ENCODE results near the gene SLC25A12. TPM values are rescaled to one million over a fixed set of nuclear protein-coding genes. Genes with fewer than 3 reads are reported as not detected.

Gene SLC25A12
- total and polyA plus RNA-seq, 9 of the 15 experiments (the other 6 are each of a cell fraction or from before 2014, with no cell fraction given), result 13.5 to 36.5 (median 21.7) TPM

DNA sequence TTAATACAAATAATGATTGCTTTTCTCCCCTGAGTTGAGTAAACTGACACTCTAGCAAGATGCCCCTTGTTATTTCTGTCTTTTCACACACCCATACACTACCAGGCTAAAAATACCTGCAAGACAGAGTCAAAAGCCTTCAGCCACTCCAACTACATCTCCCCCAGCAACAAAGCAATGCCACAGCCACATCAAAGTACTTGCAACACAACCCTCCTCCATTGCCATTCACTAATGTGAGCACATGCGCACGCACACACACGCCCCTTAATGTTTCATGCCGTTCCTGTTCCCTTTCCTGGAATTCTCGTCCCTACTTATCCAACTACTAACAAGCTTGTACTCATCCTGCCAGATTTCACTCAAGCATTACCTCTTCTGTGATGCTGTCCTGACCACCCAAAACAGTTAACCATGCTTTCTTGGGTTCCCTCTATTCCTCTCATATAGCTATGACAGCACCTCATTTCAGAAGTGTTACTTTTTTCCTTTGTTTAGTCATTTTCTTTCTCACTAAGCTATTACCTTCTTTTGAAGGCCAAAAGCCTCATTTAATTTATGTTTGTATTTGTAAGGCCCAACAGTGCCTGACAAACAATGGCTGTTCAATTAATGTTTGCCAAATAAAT lies 29.6 kb downstream of the SLC25A12 start:
- ChIA-PET CTCF (ENCODE audit: low intra/inter-chr PET ratio) (no interaction called here), POLR2A (interaction anchor here (1.4 to 1.7 kb wide), 2 partner anchors 14 to 19 kb away, joined by 6 to 8 read pairs; no protein-coding TSS in a partner anchor)
- Histone ChIP-seq H3K27me3 (ENCODE audit: control insufficient read depth in 2 of 2, insufficient read depth in 2 of 2, low read length in 2 of 2) (no peaks in the 10 kb centered on the region), H2AFZ (ENCODE audit: low read depth, low read length) (no peak overlapping the region), H3K9me3 (replicated peaks; ENCODE audit: control insufficient read depth, insufficient read depth, low read depth, low read length) (no peaks in the 10 kb centered on the region), H3K9ac (ENCODE audit: insufficient read depth in 1 of 2, low read depth in 2 of 2, low read length in 2 of 2) (no peak overlapping the region), H3K27ac (ENCODE audit: extremely low read depth, low read depth, low read length) (no peak overlapping the region), H3K36me3 (ENCODE audit: control insufficient read depth, insufficient read depth, low read length) (peaks cover 12% of the 10 kb centered on the region; the same call in 2 of the 3 replicates), H3K9me1 (ENCODE audit: control insufficient read depth, insufficient read depth, low read length) (no peaks in the 10 kb centered on the region), H3K4me3 (no peak overlapping the region), H3K79me2 (ENCODE audit: control insufficient read depth, insufficient read depth, low read length) (no peaks in the 10 kb centered on the region), H4K20me1 (replicated peaks; ENCODE audit: control insufficient read depth, insufficient read depth, low read length) (no peaks in the 10 kb centered on the region), H3K4me2 (ENCODE audit: insufficient read depth, low read length) (no peak overlapping the region), H3K4me1 (replicated peaks in 1 of 2; ENCODE audit: control insufficient read depth in 2 of 2, insufficient read depth in 2 of 2, low read length in 2 of 2) (no peaks in the 10 kb centered on the region)
- WGBS (ENCODE audit: insufficient coverage, low coverage, missing lambda C conversion rate), result 79% methylated on average over 5 of the region's 5 CpGs
- ATAC-seq, result no peak; the same call in 2 of the 3 replicates
- intact Hi-C loops (cut with micrococcal nuclease) (no loop called here), in situ Hi-C loops (cut with MboI) (no loop called here)
- FAIRE-seq, result no peak
- TSS peak; percentile 23 for BruUV-seq (replicated peaks)
- DNase-seq (ENCODE audit: extremely low read depth in 1 of 4, low spot score in 3 of 4), result no peak
- no peak for TF ChIP-seq TAF9B (IDR thresholded peaks at IDR 0.05; ENCODE audit: partially characterized antibody)
- TF ChIP-seq CBX3 (IDR thresholded peaks at IDR 0.05; ENCODE audit: borderline replicate concordance in 1 of 2, low read length in 2 of 2), result no peak
- TF ChIP-seq NCOA6 (IDR thresholded peaks at IDR 0.05), result no peak
- TF ChIP-seq SMAD4 (CRISPR knock-in tag; conservative IDR thresholded peaks at IDR 0.05), result no peak
- TF ChIP-seq, protein P1, sequence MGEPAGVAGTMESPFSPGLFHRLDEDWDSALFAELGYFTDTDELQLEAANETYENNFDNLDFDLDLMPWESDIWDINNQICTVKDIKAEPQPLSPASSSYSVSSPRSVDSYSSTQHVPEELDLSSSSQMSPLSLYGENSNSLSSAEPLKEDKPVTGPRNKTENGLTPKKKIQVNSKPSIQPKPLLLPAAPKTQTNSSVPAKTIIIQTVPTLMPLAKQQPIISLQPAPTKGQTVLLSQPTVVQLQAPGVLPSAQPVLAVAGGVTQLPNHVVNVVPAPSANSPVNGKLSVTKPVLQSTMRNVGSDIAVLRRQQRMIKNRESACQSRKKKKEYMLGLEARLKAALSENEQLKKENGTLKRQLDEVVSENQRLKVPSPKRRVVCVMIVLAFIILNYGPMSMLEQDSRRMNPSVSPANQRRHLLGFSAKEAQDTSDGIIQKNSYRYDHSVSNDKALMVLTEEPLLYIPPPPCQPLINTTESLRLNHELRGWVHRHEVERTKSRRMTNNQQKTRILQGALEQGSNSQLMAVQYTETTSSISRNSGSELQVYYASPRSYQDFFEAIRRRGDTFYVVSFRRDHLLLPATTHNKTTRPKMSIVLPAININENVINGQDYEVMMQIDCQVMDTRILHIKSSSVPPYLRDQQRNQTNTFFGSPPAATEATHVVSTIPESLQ (CRISPR knock-in tag; IDR thresholded peaks at IDR 0.05), result no peak
- TF ChIP-seq LCOR (CRISPR knock-in tag; IDR thresholded peaks at IDR 0.05), result no peak
- TF ChIP-seq, protein P2, sequence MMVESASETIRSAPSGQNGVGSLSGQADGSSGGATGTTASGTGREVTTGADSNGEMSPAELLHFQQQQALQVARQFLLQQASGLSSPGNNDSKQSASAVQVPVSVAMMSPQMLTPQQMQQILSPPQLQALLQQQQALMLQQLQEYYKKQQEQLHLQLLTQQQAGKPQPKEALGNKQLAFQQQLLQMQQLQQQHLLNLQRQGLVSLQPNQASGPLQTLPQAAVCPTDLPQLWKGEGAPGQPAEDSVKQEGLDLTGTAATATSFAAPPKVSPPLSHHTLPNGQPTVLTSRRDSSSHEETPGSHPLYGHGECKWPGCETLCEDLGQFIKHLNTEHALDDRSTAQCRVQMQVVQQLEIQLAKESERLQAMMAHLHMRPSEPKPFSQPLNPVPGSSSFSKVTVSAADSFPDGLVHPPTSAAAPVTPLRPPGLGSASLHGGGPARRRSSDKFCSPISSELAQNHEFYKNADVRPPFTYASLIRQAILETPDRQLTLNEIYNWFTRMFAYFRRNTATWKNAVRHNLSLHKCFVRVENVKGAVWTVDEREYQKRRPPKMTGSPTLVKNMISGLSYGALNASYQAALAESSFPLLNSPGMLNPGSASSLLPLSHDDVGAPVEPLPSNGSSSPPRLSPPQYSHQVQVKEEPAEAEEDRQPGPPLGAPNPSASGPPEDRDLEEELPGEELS (CRISPR knock-in tag; IDR thresholded peaks at IDR 0.05; ENCODE audit: borderline replicate concordance), result no peak
- no peak for TF ChIP-seq ELF1 (tag; IDR thresholded peaks at IDR 0.05)
- no peak for TF ChIP-seq TBP (optimal IDR thresholded peaks at IDR 0.05; ENCODE audit: low read depth, low read length)
- no peak for TF ChIP-seq FOXA3 (CRISPR knock-in tag; conservative IDR thresholded peaks at IDR 0.05 in 1 of 2, IDR thresholded peaks at IDR 0.05 in 1 of 2)
- TF ChIP-seq, protein P3, sequence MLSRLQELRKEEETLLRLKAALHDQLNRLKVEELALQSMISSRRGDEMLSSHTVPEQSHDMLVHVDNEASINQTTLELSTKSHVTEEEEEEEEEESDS (CRISPR knock-in tag; IDR thresholded peaks at IDR 0.05), result no peak

Measured in K562 (cell line).